GM12801 (cell line): ENCODE results near the gene CSMD2.

Experiments
- TF ChIP-seq, protein P1 (sequence below): IDR thresholded peaks from one replicate; pipeline ENCODE4 v1.5.1; 2011; ENCODE audit warnings: control low read depth; ENCODE audit not compliant: insufficient read length; ENCODE audit errors: extremely low read depth

Gene CSMD2

GRCh38 chr1:33721301-33721815 lies 443.7 kb downstream of the CSMD2 start:
- TF ChIP-seq, protein P1, sequence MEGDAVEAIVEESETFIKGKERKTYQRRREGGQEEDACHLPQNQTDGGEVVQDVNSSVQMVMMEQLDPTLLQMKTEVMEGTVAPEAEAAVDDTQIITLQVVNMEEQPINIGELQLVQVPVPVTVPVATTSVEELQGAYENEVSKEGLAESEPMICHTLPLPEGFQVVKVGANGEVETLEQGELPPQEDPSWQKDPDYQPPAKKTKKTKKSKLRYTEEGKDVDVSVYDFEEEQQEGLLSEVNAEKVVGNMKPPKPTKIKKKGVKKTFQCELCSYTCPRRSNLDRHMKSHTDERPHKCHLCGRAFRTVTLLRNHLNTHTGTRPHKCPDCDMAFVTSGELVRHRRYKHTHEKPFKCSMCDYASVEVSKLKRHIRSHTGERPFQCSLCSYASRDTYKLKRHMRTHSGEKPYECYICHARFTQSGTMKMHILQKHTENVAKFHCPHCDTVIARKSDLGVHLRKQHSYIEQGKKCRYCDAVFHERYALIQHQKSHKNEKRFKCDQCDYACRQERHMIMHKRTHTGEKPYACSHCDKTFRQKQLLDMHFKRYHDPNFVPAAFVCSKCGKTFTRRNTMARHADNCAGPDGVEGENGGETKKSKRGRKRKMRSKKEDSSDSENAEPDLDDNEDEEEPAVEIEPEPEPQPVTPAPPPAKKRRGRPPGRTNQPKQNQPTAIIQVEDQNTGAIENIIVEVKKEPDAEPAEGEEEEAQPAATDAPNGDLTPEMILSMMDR, result no peak

GRCh38 chr1:33719771-33720670 lies 445.0 kb downstream of the CSMD2 start:
- TF ChIP-seq, protein P1, result no peak

GRCh38 chr1:33719326-33719725 lies 445.7 kb downstream of the CSMD2 start:
- TF ChIP-seq, protein P1, result no peak

DNA sequence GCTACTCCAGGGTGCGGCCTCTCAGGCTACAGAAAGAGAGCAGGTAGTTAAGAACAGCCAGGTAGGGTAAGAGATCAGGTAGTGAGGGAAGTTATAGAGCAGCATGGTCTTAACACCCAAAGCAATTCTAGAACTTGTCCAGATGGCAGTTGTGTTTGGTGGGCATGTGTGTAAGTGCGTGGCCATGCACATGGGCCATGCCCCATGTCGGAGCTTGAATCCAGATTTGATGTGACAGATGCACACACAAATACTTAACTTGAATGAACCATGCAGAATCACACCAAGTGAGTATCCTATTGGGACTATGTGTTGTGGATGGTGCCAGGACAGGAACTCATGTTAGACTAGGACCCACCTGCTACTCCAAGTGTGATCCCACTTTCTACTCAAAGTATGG lies 446.8 kb downstream of the CSMD2 start:
- TF ChIP-seq, protein P1, result no peak

GRCh38 chr1:33716976-33717688 lies 447.9 kb downstream of the CSMD2 start:
- TF ChIP-seq, protein P1, result no peak

GRCh38 chr1:33715195-33715811 lies 449.7 kb downstream of the CSMD2 start:
- TF ChIP-seq, protein P1, result no peak

DNA sequence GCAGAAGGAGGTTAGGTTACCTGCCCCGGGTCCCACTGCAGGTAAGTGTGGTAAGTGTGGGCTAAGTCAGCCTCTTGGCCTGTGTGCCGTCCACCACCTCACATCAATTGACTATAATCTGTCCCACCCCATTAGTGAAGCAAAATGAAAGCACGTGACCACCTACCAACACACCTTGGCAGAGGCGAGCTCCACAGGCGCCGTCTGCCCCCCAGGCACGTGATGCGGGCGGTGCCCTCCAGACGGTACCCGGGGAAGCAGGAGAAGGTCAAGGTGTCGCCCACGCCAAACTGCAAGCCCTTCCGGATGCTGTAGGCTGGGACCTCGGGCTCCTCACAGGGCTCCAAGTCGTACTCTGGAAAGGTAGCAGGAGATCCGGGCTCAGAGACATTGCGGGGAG lies 450.6 kb downstream of the CSMD2 start:
- TF ChIP-seq, protein P1, result no peak
